Peyer's patch (tissue), 4 donors: Measurements from ENCODE around the gene MIB1.

Experiments
- POLR2A ChIP-seq, 2 donors: fragments of 450-650 bp; IDR thresholded peaks; one replicate each; pipeline ENCODE4 v1.5.1; 2017; ENCODE audit warnings: antibody characterized with exemption in 2 of 2, mild to moderate bottlenecking in 2 of 2, moderate library complexity in 2 of 2
- TF ChIP-seq, protein P1 (sequence below), 6 experiments: fragments of 450-650 bp in 4 of 6; fragments of 200-600 bp in 2 of 6; sonication (generic) in 1 of 6; IDR thresholded peaks; one replicate each; pipeline ENCODE4 v1.5.1; 2017 to 2019; ENCODE audit warnings: antibody characterized with exemption in 6 of 6, mild to moderate bottlenecking in 3 of 6, moderate library complexity in 1 of 6

- TF ChIP-seq, protein P1, sequence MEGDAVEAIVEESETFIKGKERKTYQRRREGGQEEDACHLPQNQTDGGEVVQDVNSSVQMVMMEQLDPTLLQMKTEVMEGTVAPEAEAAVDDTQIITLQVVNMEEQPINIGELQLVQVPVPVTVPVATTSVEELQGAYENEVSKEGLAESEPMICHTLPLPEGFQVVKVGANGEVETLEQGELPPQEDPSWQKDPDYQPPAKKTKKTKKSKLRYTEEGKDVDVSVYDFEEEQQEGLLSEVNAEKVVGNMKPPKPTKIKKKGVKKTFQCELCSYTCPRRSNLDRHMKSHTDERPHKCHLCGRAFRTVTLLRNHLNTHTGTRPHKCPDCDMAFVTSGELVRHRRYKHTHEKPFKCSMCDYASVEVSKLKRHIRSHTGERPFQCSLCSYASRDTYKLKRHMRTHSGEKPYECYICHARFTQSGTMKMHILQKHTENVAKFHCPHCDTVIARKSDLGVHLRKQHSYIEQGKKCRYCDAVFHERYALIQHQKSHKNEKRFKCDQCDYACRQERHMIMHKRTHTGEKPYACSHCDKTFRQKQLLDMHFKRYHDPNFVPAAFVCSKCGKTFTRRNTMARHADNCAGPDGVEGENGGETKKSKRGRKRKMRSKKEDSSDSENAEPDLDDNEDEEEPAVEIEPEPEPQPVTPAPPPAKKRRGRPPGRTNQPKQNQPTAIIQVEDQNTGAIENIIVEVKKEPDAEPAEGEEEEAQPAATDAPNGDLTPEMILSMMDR (IDR thresholded peaks at IDR 0.05) = no peak
- TF ChIP-seq POLR2A (IDR thresholded peaks at IDR 0.05) = no peak
Observed at GRCh38 chr18:21908711-21909110, 168.1 kb downstream of the MIB1 start.
